HG03342 (cell line): ENCODE data around the gene LRGUK.
"Not testable (repeated sequence)": the region's sequence is repeated elsewhere in the genome, so short reads cannot be mapped to it uniquely, and the experiment has no call there.

Experiments
- ATAC-seq: cut with Tn5 transposase; IDR thresholded peaks from one replicate; pipeline ENCODE4 v1.9.1; 2021; ENCODE audit warnings: mild to moderate bottlenecking, moderate library complexity; ENCODE audit not compliant: unreplicated experiment

Gene LRGUK

GRCh38 chr7:134126966-134127848 lies at the start of gene LRGUK:
Gene LRGUK, plus strand, starts transcription at chr7:134127340. Its CDS starts 28 bp downstream, at chr7:134127368.
- peak; percentile 100 for ATAC-seq

GRCh38 chr7:134077560-134077959 lies 49.6 kb upstream of the LRGUK start:
- not testable (repeated sequence) for ATAC-seq

- no peak for ATAC-seq
Observed at GRCh38 chr7:134078991-134079390, 48.1 kb upstream of the LRGUK start.

GRCh38 chr7:134081695-134082094 lies 45.4 kb upstream of the LRGUK start:
- no peak for ATAC-seq

GRCh38 chr7:134083766-134084487 lies 43.2 kb upstream of the LRGUK start:
- ATAC-seq: no peak

- peak; percentile 80 for ATAC-seq
Observed at GRCh38 chr7:134084488-134085144, 42.5 kb upstream of the LRGUK start.

- ATAC-seq: no peak
Observed at GRCh38 chr7:134085311-134085710, 41.8 kb upstream of the LRGUK start.

GRCh38 chr7:134086998-134087735 lies 40.0 kb upstream of the LRGUK start:
- ATAC-seq: no peak

- ATAC-seq: no peak
Observed at GRCh38 chr7:134088199-134088598, 38.9 kb upstream of the LRGUK start.

- no peak for ATAC-seq
Observed at GRCh38 chr7:134089446-134089845, 37.7 kb upstream of the LRGUK start.

GRCh38 chr7:134098072-134098471 lies 29.1 kb upstream of the LRGUK start:
- no peak for ATAC-seq

GRCh38 chr7:134101716-134102115 lies 25.4 kb upstream of the LRGUK start:
- ATAC-seq: no peak

GRCh38 chr7:134104166-134104565 lies 23.0 kb upstream of the LRGUK start:
- no peak for ATAC-seq

GRCh38 chr7:134105841-134106240 lies 21.3 kb upstream of the LRGUK start:
- ATAC-seq: no peak

- no peak for ATAC-seq
Observed at GRCh38 chr7:134108802-134109201, 18.3 kb upstream of the LRGUK start.

- ATAC-seq: no peak
Observed at GRCh38 chr7:134113655-134114054, 13.5 kb upstream of the LRGUK start.

- ATAC-seq: no peak
Observed at GRCh38 chr7:134114992-134115391, 12.1 kb upstream of the LRGUK start.

- no peak for ATAC-seq
Observed at GRCh38 chr7:134120405-134120804, 6.7 kb upstream of the LRGUK start.

GRCh38 chr7:134121632-134122139 lies 5.5 kb upstream of the LRGUK start:
- ATAC-seq: no peak

- no peak for ATAC-seq
Observed at GRCh38 chr7:134122980-134123379, 4.2 kb upstream of the LRGUK start.

- no peak for ATAC-seq
Observed at GRCh38 chr7:134126146-134126545, 994 bp upstream of the LRGUK start.
